IPS DF 6.9 (cell line): ENCODE data around the gene MUS81.
"Not testable (repeated sequence)": the region's sequence is repeated elsewhere in the genome, so short reads cannot be mapped to it uniquely, and the experiment has no call there.

Experiments
- DNase-seq: peaks from one replicate; pipeline ENCODE4 v3.0.0-alpha.2; 2013; ENCODE audit warnings: low read depth, low spot score
- H3K27ac ChIP-seq: one replicate; pipeline ENCODE4 v1.5.1; 2013; ENCODE audit warnings: low read length, control low read depth
- H3K27me3 ChIP-seq: 2 replicates; pipeline ENCODE4 v1.6.1; 2013; ENCODE audit warnings: mild to moderate bottlenecking, low read length; ENCODE audit not compliant: control insufficient read depth, insufficient read depth
- H3K36me3 ChIP-seq: 2 replicates; pipeline ENCODE4 v1.6.1; 2013; ENCODE audit warnings: low read length; ENCODE audit not compliant: control insufficient read depth, insufficient read depth
- H3K4me1 ChIP-seq: 2 replicates; pipeline ENCODE4 v1.6.1; 2013; ENCODE audit warnings: low read length; ENCODE audit not compliant: control insufficient read depth, insufficient read depth
- H3K4me3 ChIP-seq: 2 replicates; pipeline ENCODE4 v1.5.1; 2013; ENCODE audit warnings: mild to moderate bottlenecking, low read length
- H3K9me3 ChIP-seq: 2 replicates; pipeline ENCODE4 v1.6.1; 2013; ENCODE audit warnings: low read length, inconsistent platforms; ENCODE audit not compliant: control insufficient read depth, insufficient read depth
- WGBS: extraction: QIAGEN DNeasy Blood & Tissue Kit; methylation state at CpG from one replicate; pipeline ENCODE4 v1.1.7; 2013; ENCODE audit warnings: mixed read lengths, missing lambda C conversion rate; ENCODE audit not compliant: insufficient read length, insufficient coverage; 5-methylcytosine and 5-hydroxymethylcytosine counted together

The MUS81 gene

GRCh38 chr11:65826984-65827735, 33.1 kb upstream of the MUS81 start:
- no peaks in the 10 kb centered on the region for H3K9me3 ChIP-seq
- H3K4me1 ChIP-seq = no peaks in the 10 kb centered on the region
- H3K36me3 ChIP-seq = no peaks in the 10 kb centered on the region
- DNase-seq = no peak
- WGBS = no CpG with 5 or more reads among the region's 8 CpGs
- no peak overlapping the region for H3K4me3 ChIP-seq
- H3K27ac ChIP-seq = no peak overlapping the region
- no peaks in the 10 kb centered on the region for H3K27me3 ChIP-seq

- peaks cover 6% of the 10 kb centered on the region for H3K27me3 ChIP-seq
- DNase-seq = no peak
- H3K9me3 ChIP-seq = no peaks in the 10 kb centered on the region
- H3K36me3 ChIP-seq = no peaks in the 10 kb centered on the region
- no CpG with 5 or more reads among the region's 4 CpGs for WGBS
- H3K4me3 ChIP-seq = no peak overlapping the region
- H3K27ac ChIP-seq = no peak overlapping the region
- H3K4me1 ChIP-seq = peaks cover 4% of the 10 kb centered on the region; the same call in 1 of the 2 replicates
These were observed 30.8 kb upstream of the MUS81 start for GRCh38 chr11:65829459-65829858.

GRCh38 chr11:65832231-65832630, 28.0 kb upstream of the MUS81 start:
- DNase-seq, H3K4me3 ChIP-seq, H3K27me3 ChIP-seq, H3K27ac ChIP-seq, H3K36me3 ChIP-seq, H3K4me1 ChIP-seq, H3K9me3 ChIP-seq: not testable (repeated sequence)

- Histone ChIP-seq H3K27ac (no peak within 1 kb of the TSS), H3K4me1 (peaks cover 5% of the 10 kb centered on the region; the same call in 1 of the 2 replicates), H3K27me3 (peaks cover 6% of the 10 kb centered on the region), H3K36me3 (no peaks in the 10 kb centered on the region), H3K9me3 (no peaks in the 10 kb centered on the region), H3K4me3 (peak within 1 kb of the TSS; percentile 64; the same call in 1 of the 2 replicates)
- WGBS = no CpG with 5 or more reads among the region's 63 CpGs
- DNase-seq = no peak
These were observed 26.8 kb upstream of the MUS81 start, which contains the start of gene SNX32 for GRCh38 chr11:65833297-65834030. Gene SNX32 (plus strand): TSS chr11:65833963. CDS start chr11:65834066, 103 bp downstream.

- DNase-seq = no peak
- no peaks in the 10 kb centered on the region for H3K36me3 ChIP-seq
- H3K4me1 ChIP-seq = peaks cover 5% of the 10 kb centered on the region; the same call in 1 of the 2 replicates
- H3K9me3 ChIP-seq = no peaks in the 10 kb centered on the region
- no peak overlapping the region for H3K27ac ChIP-seq
- H3K4me3 ChIP-seq = peak overlapping the region; percentile 64; the same call in 1 of the 2 replicates
- H3K27me3 ChIP-seq = peaks cover 6% of the 10 kb centered on the region
- WGBS = no CpG with 5 or more reads among the region's 6 CpGs
These were observed 26.0 kb upstream of the MUS81 start for GRCh38 chr11:65834202-65834601.

GRCh38 chr11:65842144-65842543, 18.1 kb upstream of the MUS81 start:
- H3K27ac ChIP-seq = no peak overlapping the region
- no peaks in the 10 kb centered on the region for H3K9me3 ChIP-seq
- WGBS = no CpG with 5 or more reads among the region's 4 CpGs
- DNase-seq = no peak
- H3K36me3 ChIP-seq = no peaks in the 10 kb centered on the region
- H3K4me3 ChIP-seq = no peak overlapping the region
- no peaks in the 10 kb centered on the region for H3K4me1 ChIP-seq
- H3K27me3 ChIP-seq = no peaks in the 10 kb centered on the region

GRCh38 chr11:65843811-65844210, 16.4 kb upstream of the MUS81 start:
- DNase-seq = no peak
- no CpG with 5 or more reads among the region's 3 CpGs for WGBS
- Histone ChIP-seq H3K27ac (no peak overlapping the region), H3K9me3 (no peaks in the 10 kb centered on the region), H3K4me1 (no peaks in the 10 kb centered on the region), H3K4me3 (no peak overlapping the region), H3K36me3 (no peaks in the 10 kb centered on the region), H3K27me3 (no peaks in the 10 kb centered on the region)

- Histone ChIP-seq H3K27ac (no peak overlapping the region), H3K36me3 (no peaks in the 10 kb centered on the region), H3K4me1 (no peaks in the 10 kb centered on the region), H3K4me3 (no peak overlapping the region), H3K27me3 (no peaks in the 10 kb centered on the region), H3K9me3 (no peaks in the 10 kb centered on the region)
- no CpG with 5 or more reads among the region's 10 CpGs for WGBS
- DNase-seq = no peak
These were observed 15.9 kb upstream of the MUS81 start for GRCh38 chr11:65844231-65844872.

GRCh38 chr11:65847746-65848145, 12.5 kb upstream of the MUS81 start:
- WGBS = no CpG with 5 or more reads among the region's 3 CpGs
- Histone ChIP-seq H3K4me3 (no peak overlapping the region), H3K9me3 (no peaks in the 10 kb centered on the region), H3K27me3 (no peaks in the 10 kb centered on the region), H3K27ac (no peak overlapping the region), H3K4me1 (no peaks in the 10 kb centered on the region), H3K36me3 (peaks cover 8% of the 10 kb centered on the region; the same call in 1 of the 2 replicates)
- DNase-seq = no peak

- not testable (repeated sequence) for H3K27me3 ChIP-seq, H3K9me3 ChIP-seq, H3K4me3 ChIP-seq, DNase-seq, H3K4me1 ChIP-seq, H3K27ac ChIP-seq
- WGBS = no CpG with 5 or more reads among the region's 7 CpGs
- peaks cover 16% of the 10 kb centered on the region; the same call in 1 of the 2 replicates for H3K36me3 ChIP-seq
These were observed 11.5 kb upstream of the MUS81 start for GRCh38 chr11:65848693-65849092.
